NCI-H2081 (cell line): ENCODE measurements around the gene GRIK4.
"Not testable (repeated sequence)": the region's sequence is repeated elsewhere in the genome, so short reads cannot be mapped to it uniquely, and the experiment has no call there.

Experiments
- DNase-seq, 2 experiments: peaks; one replicate each; lab custom pipeline; 2025; lab: John Stamatoyannopoulos, UW

Gene GRIK4

GRCh38 chr11:120778685-120779490 lies 267.3 kb downstream of the GRIK4 start:
- DNase-seq, result no peak

GRCh38 chr11:120780239-120780638 lies 268.7 kb downstream of the GRIK4 start:
- no peak for DNase-seq

GRCh38 chr11:120781486-120782120 lies 270.1 kb downstream of the GRIK4 start:
- no peak for DNase-seq

- DNase-seq, result no peak
Observed at GRCh38 chr11:120784566-120785251, 273.2 kb downstream of the GRIK4 start.

- no peak for DNase-seq
Observed at GRCh38 chr11:120785576-120785975, 274.0 kb downstream of the GRIK4 start.

GRCh38 chr11:120786206-120786735 lies 274.7 kb downstream of the GRIK4 start:
- no peak for DNase-seq

- DNase-seq, result not testable (repeated sequence)
Observed at GRCh38 chr11:120787224-120787623, 275.7 kb downstream of the GRIK4 start.

GRCh38 chr11:120789391-120789790 lies 277.8 kb downstream of the GRIK4 start:
- no peak for DNase-seq

GRCh38 chr11:120792306-120792705 lies 280.8 kb downstream of the GRIK4 start:
- DNase-seq, result no peak

- DNase-seq, result no peak
Observed at GRCh38 chr11:120793150-120793549, 281.6 kb downstream of the GRIK4 start.

- DNase-seq, result no peak
Observed at GRCh38 chr11:120793806-120794479, 282.4 kb downstream of the GRIK4 start.

GRCh38 chr11:120794748-120795147 lies 283.2 kb downstream of the GRIK4 start:
- DNase-seq, result no peak

GRCh38 chr11:120795185-120795584 lies 283.6 kb downstream of the GRIK4 start:
- no peak for DNase-seq

- no peak for DNase-seq
Observed at GRCh38 chr11:120797143-120797542, 285.6 kb downstream of the GRIK4 start.

- no peak for DNase-seq
Observed at GRCh38 chr11:120798854-120799253, 287.3 kb downstream of the GRIK4 start.

- DNase-seq, result no peak
Observed at GRCh38 chr11:120800206-120800605, 288.7 kb downstream of the GRIK4 start.

- DNase-seq, result peak; percentile 61 to 75
Observed at GRCh38 chr11:120801801-120802689, 290.5 kb downstream of the GRIK4 start.

- DNase-seq, result no peak
Observed at GRCh38 chr11:120805960-120806555, 294.5 kb downstream of the GRIK4 start.

GRCh38 chr11:120807414-120808150 lies 296.0 kb downstream of the GRIK4 start:
- no peak for DNase-seq

- DNase-seq, result no peak
Observed at GRCh38 chr11:120808616-120809050, 297.1 kb downstream of the GRIK4 start.
